ENCODE data around the gene MFSD2B.
"Not testable (repeated sequence)": the region's sequence is repeated elsewhere in the genome, so short reads cannot be mapped to it uniquely, and the experiment has no call there.

MFSD2B gene

GRCh38 chr2:24009680-24010476 is at the start of gene MFSD2B:
TSS of gene MFSD2B (plus strand) at chr2:24010085. CDS start at chr2:24010097, 12 bp downstream.
- DNase-seq (ENCODE audit: low spot score), result no peak

DNA sequence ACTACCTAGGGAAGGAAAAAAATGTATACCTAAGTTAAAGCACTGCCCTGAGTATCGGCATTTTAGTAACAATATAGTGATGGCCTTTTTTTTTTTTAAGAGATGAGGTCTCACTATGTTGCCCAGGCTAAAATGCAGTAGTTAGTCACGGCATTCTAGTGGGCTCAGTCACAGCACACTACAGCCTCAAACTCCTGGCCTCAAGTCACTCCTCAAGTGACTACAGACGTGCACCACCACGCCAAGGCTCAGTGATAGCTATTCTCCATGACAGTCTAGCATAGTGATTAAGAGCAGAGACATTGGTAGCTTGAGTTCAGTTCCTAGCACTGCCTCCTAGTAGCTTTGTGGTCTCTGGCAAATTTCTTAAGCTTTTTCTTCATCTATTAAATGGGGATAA is 42.0 kb upstream of the MFSD2B start:
- DNase-seq (ENCODE audit: low spot score), result no peak

DNA sequence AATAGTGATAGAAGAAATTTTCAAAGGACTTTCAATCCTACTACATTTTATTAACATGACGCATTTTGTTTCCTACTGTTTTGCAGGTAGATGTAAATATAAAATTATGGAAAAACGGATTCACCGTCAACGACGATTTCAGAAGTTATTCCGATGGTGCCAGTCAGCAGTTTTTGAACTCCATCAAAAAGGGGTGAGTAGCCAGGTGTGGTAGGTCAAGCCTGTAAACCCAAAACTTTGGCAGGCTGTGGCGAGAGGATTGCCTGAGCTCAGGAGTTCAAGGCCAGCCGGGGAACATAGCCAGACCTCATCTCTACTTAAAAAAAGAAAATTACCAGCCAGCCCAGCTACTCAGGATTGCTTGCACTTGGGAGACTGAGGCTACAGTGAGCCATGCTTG is 33.0 kb upstream of the MFSD2B start:
- DNase-seq (ENCODE audit: low spot score), result no peak

DNA sequence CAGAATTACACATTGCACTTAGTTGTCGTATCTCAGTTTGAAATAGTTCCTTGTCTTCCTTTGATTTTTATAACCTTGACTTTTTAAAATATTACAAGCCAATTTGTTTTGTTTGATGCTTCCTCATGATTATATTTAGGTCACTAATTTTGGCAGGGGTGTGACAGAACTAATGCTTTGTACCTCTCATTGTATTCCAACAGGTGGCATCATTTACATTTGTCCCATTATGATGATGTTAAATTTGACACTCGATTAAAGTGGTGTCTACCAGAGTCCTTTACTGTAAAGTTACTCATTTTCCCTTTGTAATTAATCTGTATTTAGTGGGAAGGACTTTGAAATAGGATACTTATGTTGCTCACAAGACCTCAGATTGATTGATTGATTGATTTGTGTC is 21.5 kb upstream of the MFSD2B start:
- DNase-seq (ENCODE audit: low spot score), result peak; percentile 15

GRCh38 chr2:23992931-23993330 is 17.0 kb upstream of the MFSD2B start:
- no peak for DNase-seq (ENCODE audit: low spot score)

DNA sequence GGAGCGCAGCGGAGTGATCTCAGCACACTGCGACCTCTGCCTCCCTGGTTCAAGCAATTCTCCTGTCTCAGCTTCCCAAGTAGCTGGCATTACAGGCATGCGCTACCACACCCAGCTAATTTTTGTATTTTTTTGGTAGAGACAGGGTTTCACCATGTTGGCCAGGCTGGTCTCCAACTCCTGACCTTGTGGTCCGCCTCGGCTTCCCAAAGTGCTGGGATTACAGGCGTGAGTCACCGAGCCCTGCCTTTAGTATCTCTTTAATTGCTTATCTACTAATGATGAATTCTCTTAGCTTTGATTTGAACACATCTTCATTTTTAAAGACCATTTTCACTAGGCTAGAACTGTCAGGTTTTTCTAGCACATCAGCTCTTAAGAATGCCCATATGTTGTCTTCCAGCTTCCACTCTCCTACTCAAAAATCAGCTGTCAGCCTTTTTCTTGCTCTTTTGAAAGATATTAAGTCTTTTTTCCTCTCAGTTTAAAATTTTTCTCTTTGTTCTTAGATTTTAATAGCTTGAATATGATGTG is 16.1 kb upstream of the MFSD2B start:
- no peak for DNase-seq (ENCODE audit: low spot score)

DNA sequence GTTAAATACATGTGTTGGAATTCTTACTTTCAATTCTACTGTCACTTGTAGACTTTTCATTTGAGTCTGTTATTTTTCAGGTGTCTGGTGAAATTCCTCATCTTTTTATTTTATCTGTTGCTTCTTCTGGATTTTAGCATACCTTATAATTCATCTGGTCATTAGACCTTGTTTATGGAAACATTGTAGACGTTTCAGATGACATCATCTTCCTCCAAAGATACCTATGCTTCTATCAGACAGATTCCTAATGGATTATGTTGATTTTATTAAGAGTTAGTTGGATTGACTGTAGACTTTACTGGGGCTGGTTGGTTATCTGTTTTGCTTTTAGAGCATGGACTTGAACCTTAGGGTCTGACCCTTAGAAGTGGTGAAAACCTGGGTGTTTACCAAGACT is 15.3 kb upstream of the MFSD2B start:
- DNase-seq (ENCODE audit: low spot score), result no peak

DNA sequence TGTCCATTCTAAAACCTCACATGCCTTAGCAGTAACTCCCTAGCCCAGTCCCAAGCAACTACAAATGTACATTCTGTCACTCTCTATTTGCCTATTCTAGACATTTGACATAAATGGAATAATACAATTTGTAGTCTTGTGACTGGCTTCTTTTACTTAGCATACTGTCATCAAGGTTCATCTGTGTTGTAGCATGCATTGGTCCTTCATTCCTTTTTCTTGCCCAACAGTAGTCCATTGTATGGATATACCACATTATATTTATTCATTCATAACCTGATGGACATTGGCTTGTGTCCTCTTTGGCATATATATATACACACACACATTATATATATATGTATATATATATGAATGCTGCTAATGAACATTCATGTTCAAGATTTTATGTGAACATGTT is 2.2 kb upstream of the MFSD2B start:
- no peak for DNase-seq (ENCODE audit: low spot score)

GRCh38 chr2:24008672-24009366 is 1.1 kb upstream of the MFSD2B start:
- no peak for DNase-seq (ENCODE audit: low spot score)

- no peak for DNase-seq (ENCODE audit: low spot score)
Measured at GRCh38 chr2:24009367-24009679, 562 bp upstream of the MFSD2B start.

GRCh38 chr2:24010477-24011249 is 778 bp downstream of the MFSD2B start:
- no peak for DNase-seq (ENCODE audit: low spot score)

DNA sequence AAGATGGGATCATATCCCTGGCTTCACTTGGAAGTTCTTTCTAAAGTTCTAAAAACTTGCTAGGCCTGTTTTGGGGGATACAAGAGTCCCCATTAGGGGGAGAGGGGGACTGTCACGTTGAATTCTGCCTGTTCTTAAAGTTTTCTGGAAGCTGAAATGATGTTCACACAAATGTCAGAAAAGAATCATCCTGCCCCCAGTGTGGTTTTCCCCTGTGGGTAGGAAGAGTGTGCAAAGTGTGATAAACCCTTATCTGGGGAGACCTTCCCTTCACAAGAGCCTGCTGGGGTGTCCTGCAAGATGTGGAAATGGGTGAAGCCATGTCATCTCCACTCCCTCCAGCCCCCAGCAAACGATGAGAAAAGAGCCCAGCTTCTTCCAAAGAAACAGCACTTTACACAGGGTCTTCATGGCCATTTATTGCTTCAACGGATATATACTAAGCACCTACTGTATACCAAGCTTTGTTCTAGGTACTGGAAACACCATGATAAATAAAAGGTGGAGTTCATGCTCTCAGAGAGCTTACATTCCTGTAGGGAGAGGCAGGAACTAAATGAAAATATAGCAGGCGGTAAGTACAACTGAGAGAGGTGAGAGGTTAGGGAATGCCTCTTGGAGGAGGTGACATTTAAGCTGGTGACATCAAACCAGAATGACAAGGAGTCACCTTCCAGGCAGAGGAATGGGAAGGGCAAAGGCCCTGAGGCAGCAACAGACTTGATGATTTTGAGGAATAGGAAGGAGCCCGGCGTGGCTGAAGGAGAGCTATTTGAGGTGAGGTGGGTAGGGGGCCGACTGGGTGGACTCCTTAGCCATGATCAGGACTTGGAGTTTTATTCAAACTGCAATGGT is 1.6 kb downstream of the MFSD2B start:
- DNase-seq (ENCODE audit: low spot score), result no peak

- no peak for DNase-seq (ENCODE audit: low spot score)
Measured at GRCh38 chr2:24012521-24013188, 2.8 kb downstream of the MFSD2B start.

DNA sequence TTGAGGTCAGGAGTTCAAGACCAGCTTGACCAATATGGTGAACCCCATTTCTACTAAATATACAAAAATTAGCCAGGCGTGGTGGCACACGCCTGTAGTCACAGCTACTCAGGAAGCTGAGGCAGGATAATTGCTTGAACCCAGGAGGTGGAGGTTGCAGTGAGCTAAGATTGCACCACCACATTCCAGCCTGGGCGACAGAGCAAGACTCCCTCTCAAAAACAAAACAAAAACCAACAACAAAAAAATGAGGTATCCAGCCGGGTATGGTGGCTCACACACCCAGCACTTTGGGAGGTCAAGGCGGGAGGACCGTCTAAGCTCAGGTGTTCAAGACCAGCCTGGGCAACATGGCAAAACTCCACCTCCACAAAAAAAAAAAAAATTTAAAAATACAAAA is 5.0 kb downstream of the MFSD2B start:
- DNase-seq (ENCODE audit: low spot score), result not testable (repeated sequence)

DNA sequence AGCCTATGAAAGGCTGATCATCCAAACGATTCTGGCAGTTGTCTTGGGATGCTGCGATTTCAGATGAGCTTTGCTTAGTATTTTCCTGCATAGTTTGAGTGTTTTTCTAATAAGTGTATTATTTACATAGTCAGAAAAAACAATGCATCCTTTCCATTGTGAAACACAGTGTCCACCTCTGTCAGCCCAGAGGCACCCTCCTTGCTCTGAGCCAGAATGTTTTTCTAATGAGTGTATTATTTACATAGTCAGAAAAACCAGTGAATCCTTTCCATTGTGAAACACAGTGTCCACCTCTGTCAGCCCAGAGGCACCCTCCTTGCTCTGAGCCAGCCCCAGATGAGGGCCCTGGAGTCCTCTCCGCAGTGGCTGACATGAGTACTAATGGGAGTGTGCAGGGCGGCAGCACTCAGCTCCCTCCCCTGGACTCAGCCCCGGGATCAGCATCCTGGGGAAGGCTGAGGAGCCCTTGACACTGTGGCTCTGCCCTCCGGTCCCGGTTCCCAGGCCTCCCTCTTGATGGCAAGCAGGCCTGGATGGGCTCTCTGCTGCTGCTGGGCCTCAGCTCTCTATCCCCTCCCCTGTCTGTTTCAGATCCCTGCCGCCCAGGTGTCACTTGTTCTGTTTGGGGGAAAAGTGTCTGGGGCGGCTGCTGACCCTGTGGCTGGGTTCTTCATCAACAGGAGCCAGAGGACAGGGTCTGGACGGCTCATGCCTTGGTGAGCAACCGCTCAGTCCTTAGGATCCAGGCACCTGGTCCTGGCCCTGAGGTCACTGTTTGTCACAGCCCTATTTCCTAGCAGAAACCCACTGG is 5.9 kb downstream of the MFSD2B start:
- no peak for DNase-seq (ENCODE audit: low spot score)

- DNase-seq (ENCODE audit: low spot score), result no peak
Measured at GRCh38 chr2:24016376-24016761, 6.5 kb downstream of the MFSD2B start.

DNA sequence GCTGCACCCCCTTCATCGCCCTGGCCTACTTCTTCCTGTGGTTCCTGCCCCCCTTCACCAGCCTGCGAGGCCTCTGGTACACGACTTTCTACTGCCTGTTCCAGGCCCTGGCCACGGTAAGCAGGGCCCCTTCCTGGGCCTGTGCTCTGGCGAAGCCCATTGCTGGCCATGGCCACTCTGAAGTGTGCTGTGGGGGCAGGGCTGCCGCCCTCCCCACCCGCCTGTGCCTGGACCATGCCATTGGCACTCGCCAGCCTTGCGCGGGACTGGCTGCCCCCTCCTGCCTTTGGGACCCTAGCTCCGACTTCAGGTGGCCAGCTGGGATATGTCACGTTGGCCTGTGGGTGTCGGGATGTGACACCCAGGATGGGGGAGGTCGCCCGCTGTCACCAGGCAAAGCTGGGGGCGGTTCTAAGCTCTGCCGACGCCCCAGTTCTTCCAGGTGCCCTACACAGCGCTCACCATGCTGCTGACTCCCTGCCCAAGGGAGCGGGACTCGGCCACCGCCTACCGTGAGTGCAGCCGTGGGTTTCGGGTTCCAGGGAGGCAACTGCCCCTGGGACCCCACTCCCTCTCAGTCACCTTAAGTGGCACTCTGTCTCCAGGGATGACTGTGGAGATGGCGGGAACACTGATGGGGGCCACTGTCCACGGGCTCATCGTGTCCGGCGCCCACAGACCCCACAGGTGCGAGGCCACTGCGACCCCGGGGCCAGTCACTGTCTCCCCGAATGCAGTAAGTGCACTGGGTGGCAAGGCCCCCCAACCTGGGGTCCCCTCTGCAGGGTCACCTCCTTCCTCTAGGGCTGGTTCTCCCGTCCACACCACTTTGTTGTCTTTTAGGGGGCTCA is 7.2 kb downstream of the MFSD2B start:
- DNase-seq (ENCODE audit: low spot score), result no peak

DNA sequence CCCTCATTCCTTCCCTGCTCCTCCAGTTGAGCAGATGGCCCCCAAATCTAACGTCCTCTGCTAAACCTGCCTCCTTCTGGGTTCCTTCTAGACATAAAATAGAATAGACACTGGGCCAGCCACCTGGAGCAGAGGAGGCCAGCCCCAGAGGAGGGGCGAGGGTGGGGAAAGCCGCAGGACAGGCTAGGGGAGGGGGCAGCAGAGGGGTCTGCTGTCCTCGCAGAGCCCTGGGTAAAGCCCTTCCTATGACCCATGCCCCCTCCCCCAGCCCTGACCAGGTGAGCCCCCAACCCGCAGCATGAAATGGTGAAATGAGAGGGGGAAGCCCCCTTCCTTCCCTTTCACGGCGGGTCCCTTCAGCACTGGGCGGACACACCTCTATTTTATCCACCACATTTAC is 7.8 kb downstream of the MFSD2B start:
- DNase-seq (ENCODE audit: low spot score), result no peak

DNA sequence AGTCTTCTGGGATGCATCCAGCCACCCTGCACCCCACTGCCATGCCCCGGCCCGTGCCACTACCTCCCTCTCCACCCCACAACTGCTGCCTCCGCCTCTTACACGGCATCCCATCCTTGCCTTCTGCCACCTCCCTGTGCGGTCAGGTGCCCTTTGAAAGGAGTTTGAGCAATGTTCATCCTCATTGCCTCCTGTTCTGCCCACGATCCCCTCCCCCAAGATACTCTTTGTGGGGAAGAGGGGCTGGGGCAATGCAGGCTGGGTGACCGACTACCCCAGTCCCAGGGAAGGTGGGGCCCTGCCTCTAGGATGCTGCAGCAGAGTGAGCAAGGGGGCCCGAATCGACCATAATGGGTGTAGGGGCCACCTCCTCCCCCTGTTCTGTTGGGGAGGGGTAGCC is 8.4 kb downstream of the MFSD2B start:
- DNase-seq (ENCODE audit: low spot score), result no peak

Data from activated CD4-positive, alpha-beta T cell treated with anti-CD3 and anti-CD28 coated beads, Interleukin-2, Interleukin-4, amounts not matched to agents 100 ng/mL and 50 ng/mL, durations not matched to agents 16 hours and 8 hours (primary cell).